Naive thymus-derived CD4-positive, alpha-beta T cell (primary cell): ENCODE measurements around the gene LMAN2L. TPM values are rescaled to one million over a fixed set of nuclear protein-coding genes. Genes with fewer than 3 reads are reported as not detected.

Experiments used
- ATAC-seq: fragments of 150-1000 bp; cut with Tn5 transposase; 2 replicates; pipeline ENCODE4 v1.10.0; 2021; ENCODE audit warnings: mild to moderate bottlenecking, moderate library complexity
- CTCF ChIA-PET: fragments of 350-600 bp; sonication (Branson Sonifier 250); formaldehyde crosslinking; loops from one replicate; lab custom pipeline; 2021; ENCODE audit warnings: antibody characterized with exemption; lab: Charles Lee
- POLR2A ChIA-PET: fragments of 350-600 bp; sonication (Branson Sonifier 250); formaldehyde crosslinking; loops from one replicate; lab custom pipeline; 2021; ENCODE audit warnings: antibody characterized with exemption, inconsistent platforms; lab: Charles Lee
- DNase-seq, 9 donors: peaks; one replicate each; pipeline versions ENCODE4 v3.0.0 to v3.0.0-alpha.2; 2020 to 2022; ENCODE audit warnings: mixed read lengths in 1 of 9
- H3K27ac ChIP-seq: one replicate; pipeline ENCODE4 v1.7.0; 2013; ENCODE audit warnings: mild to moderate bottlenecking, low read depth, low read length, moderate library complexity
- H3K27me3 ChIP-seq, 2 donors: one replicate each; pipeline ENCODE4 v1.7.0; 2013; ENCODE audit warnings: low read length in 2 of 2, mild to moderate bottlenecking in 2 of 2, moderate library complexity in 2 of 2; ENCODE audit not compliant: control insufficient read depth in 2 of 2, insufficient read depth in 2 of 2
- H3K36me3 ChIP-seq, 3 experiments: 1 replicate in 2 of 3; 2 replicates in 1 of 3; pipeline ENCODE4 v1.7.0; 2013; ENCODE audit warnings: low read length in 3 of 3, mild to moderate bottlenecking in 3 of 3, moderate library complexity in 1 of 3; ENCODE audit not compliant: insufficient read depth in 3 of 3, control insufficient read depth in 2 of 3
- H3K4me1 ChIP-seq, 2 donors: one replicate each; pipeline ENCODE4 v1.7.0; 2013; ENCODE audit warnings: low read length in 2 of 2, mild to moderate bottlenecking in 2 of 2, moderate library complexity in 1 of 2; ENCODE audit not compliant: control insufficient read depth in 2 of 2, insufficient read depth in 2 of 2
- H3K4me3 ChIP-seq: 2 replicates; pipeline ENCODE4 v1.7.0; 2013; ENCODE audit warnings: mild to moderate bottlenecking, low read length
- H3K9me3 ChIP-seq, 3 experiments: 1 replicate in 2 of 3; 2 replicates in 1 of 3; pipeline ENCODE4 v1.7.0; 2013; ENCODE audit warnings: low read length in 3 of 3; ENCODE audit not compliant: control insufficient read depth in 2 of 3
- H3K27ac Mint-ChIP-seq, 9 donors: one replicate each; pipeline ENCODE4 v1.8.0; 2020 to 2022; ENCODE audit warnings: mixed read lengths in 9 of 9, mild to moderate bottlenecking in 8 of 9, moderate library complexity in 5 of 9, inconsistent platforms in 2 of 9
- H3K27me3 Mint-ChIP-seq, 5 donors: one replicate each; pipeline ENCODE4 v1.8.0; 2021 to 2022; ENCODE audit warnings: mixed read lengths in 5 of 5, mild to moderate bottlenecking in 1 of 5
- H3K36me3 Mint-ChIP-seq, 5 donors: one replicate each; pipeline ENCODE4 v1.8.0; 2020 to 2022; ENCODE audit warnings: mixed read lengths in 5 of 5, mild to moderate bottlenecking in 3 of 5, inconsistent platforms in 1 of 5
- H3K4me1 Mint-ChIP-seq, 7 donors: one replicate each; pipeline ENCODE4 v1.8.0; 2020 to 2022; ENCODE audit warnings: mixed read lengths in 7 of 7, mild to moderate bottlenecking in 3 of 7, inconsistent platforms in 1 of 7
- H3K4me3 Mint-ChIP-seq, 10 donors: one replicate each; pipeline ENCODE4 v1.8.0; 2020 to 2022; ENCODE audit warnings: mild to moderate bottlenecking in 10 of 10, mixed read lengths in 10 of 10, moderate library complexity in 6 of 10, inconsistent platforms in 2 of 10
- H3K9me3 Mint-ChIP-seq, 11 donors: one replicate each; pipeline ENCODE4 v1.8.0; 2020 to 2022; ENCODE audit warnings: mixed read lengths in 11 of 11, mild to moderate bottlenecking in 4 of 11, inconsistent platforms in 1 of 11, moderate library complexity in 1 of 11
- intact Hi-C, 2 donors: fragments of 100-400 bp; cut with micrococcal nuclease; formaldehyde crosslinking; loops; one replicate each; pipeline ENCODE4 v1.15.1; 2023
- polyA plus RNA-seq, 2 donors: library from polyadenylated mRNA; unstranded; fragments of 300-500 nt; fragmentation: Illumina TruSeq; gene quantifications; one replicate each; pipeline ENCODE4 v1.2.3, GENCODE V29; 2021
- total RNA-seq, 6 experiments: library from RNA in 5 of 6; stranded (reverse) in 5 of 6; gene quantifications; 1 replicate in 5 of 6; 2 replicates in 1 of 6; pipeline ENCODE4 v1.2.3 and lab custom pipeline; 2021 to 2026

LMAN2L gene
- total and polyA plus RNA-seq, 7 experiments from 2014 or later, result 5.0 to 28.4 (median 10.2) TPM

DNA sequence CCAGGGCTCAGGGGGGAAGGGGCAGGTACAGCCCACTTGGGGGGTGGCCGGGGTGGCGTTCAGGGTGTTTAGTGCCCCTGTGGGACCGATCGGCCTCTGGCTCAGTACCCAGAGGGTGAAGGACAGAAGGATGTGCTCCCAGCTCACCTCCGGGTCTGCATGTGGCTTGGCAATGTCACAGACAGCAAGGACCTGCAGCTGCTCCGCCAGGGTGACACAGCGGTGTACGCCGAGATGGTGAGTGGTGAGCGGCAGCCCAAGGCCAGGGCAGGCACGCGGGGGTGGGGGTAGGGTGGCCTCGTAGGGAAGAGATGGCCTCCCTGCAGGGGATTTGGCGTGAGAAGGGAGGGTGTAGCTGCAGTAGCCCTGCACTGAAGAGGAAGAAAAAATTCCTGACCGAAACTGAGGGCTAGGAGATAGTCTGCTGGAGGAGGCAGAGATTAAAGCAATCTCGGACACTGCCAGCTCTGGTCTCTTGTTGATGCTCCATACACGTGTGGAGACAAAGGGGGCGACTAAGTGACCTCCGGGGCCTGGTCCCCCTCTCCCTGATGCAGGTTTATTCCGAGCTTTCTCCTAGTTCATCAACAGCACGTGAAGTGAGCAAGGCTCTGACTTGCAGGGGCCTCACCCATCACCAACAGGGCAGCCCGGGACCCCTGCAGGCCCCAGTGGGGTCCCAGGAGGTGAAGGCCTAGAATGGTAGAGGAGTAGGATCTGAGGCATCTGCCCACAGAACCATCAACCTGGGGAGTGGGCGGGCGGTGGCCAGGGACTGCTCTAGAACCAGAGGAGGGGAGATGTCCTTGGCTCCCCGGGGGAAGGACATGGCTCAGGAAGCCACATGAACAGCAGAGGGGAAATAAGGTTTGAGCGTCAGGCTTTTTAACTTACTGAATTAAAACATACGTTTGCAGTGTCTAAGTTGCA, 51.9 kb downstream of the LMAN2L start:
- Histone ChIP-seq H3K4me1 (no peaks in the 10 kb centered on the region), H3K4me3 (no peak overlapping the region), H3K27ac (no peak overlapping the region), H3K36me3 (no peaks in the 10 kb centered on the region), H3K27me3 (no peaks in the 10 kb centered on the region), H3K9me3 (no peaks in the 10 kb centered on the region)
- Mint-ChIP-seq H3K36me3 (no peaks in the 10 kb centered on the region), H3K4me3 (no peak overlapping the region), H3K27ac (no peak overlapping the region), H3K4me1 (peaks cover 0 to under 1% (median 0%) of the 10 kb centered on the region in 7 donors), H3K27me3 (peaks cover 0 to 5% (median 4%) of the 10 kb centered on the region in 5 donors), H3K9me3 (no peaks in the 10 kb centered on the region)
- intact Hi-C loops, result no loop called here
- ChIA-PET CTCF (no interaction called here), POLR2A (no interaction called here)
- DNase-seq (no peak), ATAC-seq (no peak)

DNA sequence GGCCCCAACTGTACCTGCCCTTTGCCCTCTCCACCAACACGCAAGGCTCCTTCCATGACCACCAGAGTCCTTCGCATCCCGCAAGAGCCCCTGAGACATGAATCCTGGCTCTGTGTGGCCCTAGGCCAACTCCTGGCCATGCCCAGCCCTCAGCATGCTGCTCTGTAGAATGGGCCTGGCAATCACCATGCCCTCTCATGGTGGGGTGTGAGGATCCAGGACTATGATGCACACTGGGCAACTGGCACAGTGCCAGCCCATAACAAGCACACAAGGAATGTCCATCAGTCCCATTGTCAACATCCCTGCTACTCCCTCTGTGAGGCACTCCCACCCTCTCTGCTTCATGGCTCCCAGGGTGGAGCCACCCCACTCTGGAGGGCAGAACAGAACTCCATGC, 52.6 kb downstream of the LMAN2L start:
- H3K27ac Mint-ChIP-seq, result peak overlapping the region in 1 of 9 donors; percentile 11
- H3K36me3 ChIP-seq, result no peaks in the 10 kb centered on the region
- POLR2A ChIA-PET, result no interaction called here
- H3K4me3 Mint-ChIP-seq, result no peak overlapping the region
- H3K27ac ChIP-seq, result no peak overlapping the region
- CTCF ChIA-PET, result no interaction called here
- peaks cover 0 to 5% (median 4%) of the 10 kb centered on the region in 5 donors for H3K27me3 Mint-ChIP-seq
- no peak overlapping the region for H3K4me3 ChIP-seq
- no peaks in the 10 kb centered on the region for H3K9me3 ChIP-seq
- no peaks in the 10 kb centered on the region for H3K4me1 ChIP-seq
- H3K36me3 Mint-ChIP-seq, result no peaks in the 10 kb centered on the region
- intact Hi-C loops, result no loop called here
- DNase-seq (no peak), ATAC-seq (no peak)
- H3K9me3 Mint-ChIP-seq, result no peaks in the 10 kb centered on the region
- H3K27me3 ChIP-seq, result no peaks in the 10 kb centered on the region
- peaks cover 0 to 2% (median 0%) of the 10 kb centered on the region in 7 donors for H3K4me1 Mint-ChIP-seq

DNA sequence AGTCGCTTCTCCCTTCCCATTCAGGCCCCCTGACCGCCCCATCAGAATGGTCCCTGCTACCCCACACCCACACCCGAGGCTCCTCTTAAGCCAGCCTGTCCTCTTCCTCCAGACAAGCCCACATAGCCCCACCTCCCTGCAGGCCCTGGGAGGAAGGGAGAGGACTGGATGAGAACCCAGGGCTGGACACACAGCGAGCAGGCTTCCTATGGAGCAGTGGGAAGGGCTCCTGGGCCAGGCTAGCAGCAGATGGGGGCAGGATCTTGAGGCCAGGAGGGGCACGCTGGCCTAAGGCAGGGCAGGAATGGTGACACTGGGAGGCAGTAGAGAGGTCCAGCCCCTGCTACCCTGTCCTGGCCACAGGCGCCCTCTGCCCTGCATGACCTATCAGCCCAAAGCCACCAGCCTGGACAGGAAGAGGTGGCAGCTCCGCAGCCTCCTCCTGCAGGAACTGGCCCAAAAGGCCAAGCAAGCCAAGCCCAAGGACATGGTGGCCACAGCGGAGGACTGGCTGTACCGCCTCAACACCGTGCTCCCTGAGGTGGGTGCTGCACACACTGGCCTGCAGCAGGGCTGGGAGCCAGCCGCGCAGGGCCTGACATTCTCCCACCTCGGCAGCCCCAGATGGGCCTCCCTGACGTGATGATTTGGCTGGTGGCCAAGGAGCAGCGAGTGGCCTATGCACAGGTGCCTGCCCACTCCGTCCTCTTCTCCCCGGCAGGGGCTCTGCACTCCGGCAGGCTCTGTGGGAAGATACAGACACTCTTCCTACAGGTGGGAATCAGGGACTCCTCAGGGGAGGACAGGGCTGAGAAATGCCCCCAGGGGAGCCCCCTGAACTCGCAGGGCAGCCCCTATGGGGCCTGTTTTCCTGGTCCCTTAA, 54.0 kb downstream of the LMAN2L start:
- Histone ChIP-seq H3K9me3 (no peaks in the 10 kb centered on the region), H3K36me3 (no peaks in the 10 kb centered on the region), H3K27me3 (no peaks in the 10 kb centered on the region), H3K4me1 (no peaks in the 10 kb centered on the region), H3K4me3 (no peak overlapping the region), H3K27ac (no peak overlapping the region)
- ChIA-PET POLR2A (no interaction called here), CTCF (no interaction called here)
- Mint-ChIP-seq H3K27me3 (peaks cover 0 to 5% (median 4%) of the 10 kb centered on the region in 5 donors), H3K27ac (no peak overlapping the region), H3K36me3 (no peaks in the 10 kb centered on the region), H3K4me3 (no peak overlapping the region), H3K4me1 (peaks cover 0 to 2% (median 0%) of the 10 kb centered on the region in 7 donors), H3K9me3 (no peaks in the 10 kb centered on the region)
- DNase-seq, result no peak
- ATAC-seq, result no peak
- intact Hi-C loops, result no loop called here

DNA sequence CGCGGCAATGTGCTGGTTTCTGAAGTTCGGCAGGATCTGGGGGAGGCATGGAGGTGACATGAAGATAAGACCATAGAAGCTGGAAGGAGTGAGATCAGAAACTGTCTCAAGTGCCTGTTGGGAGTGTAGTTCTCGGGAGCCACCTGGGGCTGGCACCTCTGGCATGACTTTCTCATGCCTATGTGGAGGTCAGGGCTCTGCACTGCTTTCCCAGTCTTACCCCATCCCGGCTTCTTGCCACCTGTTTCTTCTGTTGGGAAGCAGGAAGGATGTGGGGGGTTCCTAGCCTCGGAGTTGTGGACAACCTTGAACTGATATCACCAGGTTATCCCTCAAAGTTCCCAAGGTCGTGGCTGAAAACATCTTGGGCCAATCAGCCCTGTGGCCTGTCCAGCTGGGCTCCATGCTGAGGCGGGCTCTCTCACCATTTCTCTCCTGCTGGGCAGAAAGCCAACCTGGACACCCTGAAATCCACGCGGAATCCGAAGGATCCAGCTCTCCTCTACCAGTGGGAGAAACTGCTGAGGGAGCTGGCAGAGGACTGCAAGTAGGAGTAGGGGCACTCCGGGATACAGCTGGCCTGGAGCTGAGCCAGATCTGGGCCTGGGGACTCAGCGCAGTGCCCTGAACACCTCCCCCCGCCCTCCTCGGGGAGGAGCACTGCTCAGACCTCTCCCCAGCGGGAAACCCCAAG, 54.8 kb downstream of the LMAN2L start:
- Histone ChIP-seq H3K4me3 (no peak overlapping the region), H3K9me3 (no peaks in the 10 kb centered on the region), H3K4me1 (no peaks in the 10 kb centered on the region), H3K27me3 (no peaks in the 10 kb centered on the region), H3K36me3 (no peaks in the 10 kb centered on the region), H3K27ac (no peak overlapping the region)
- Mint-ChIP-seq H3K36me3 (no peaks in the 10 kb centered on the region), H3K9me3 (no peaks in the 10 kb centered on the region), H3K4me1 (peaks cover 0 to 2% (median 0%) of the 10 kb centered on the region in 7 donors), H3K27me3 (peaks cover 0 to 8% (median 4%) of the 10 kb centered on the region in 5 donors), H3K27ac (no peak overlapping the region), H3K4me3 (no peak overlapping the region)
- intact Hi-C loops, result no loop called here
- POLR2A ChIA-PET, result no interaction called here
- CTCF ChIA-PET, result no interaction called here
- ATAC-seq (no peak), DNase-seq (no peak)

DNA sequence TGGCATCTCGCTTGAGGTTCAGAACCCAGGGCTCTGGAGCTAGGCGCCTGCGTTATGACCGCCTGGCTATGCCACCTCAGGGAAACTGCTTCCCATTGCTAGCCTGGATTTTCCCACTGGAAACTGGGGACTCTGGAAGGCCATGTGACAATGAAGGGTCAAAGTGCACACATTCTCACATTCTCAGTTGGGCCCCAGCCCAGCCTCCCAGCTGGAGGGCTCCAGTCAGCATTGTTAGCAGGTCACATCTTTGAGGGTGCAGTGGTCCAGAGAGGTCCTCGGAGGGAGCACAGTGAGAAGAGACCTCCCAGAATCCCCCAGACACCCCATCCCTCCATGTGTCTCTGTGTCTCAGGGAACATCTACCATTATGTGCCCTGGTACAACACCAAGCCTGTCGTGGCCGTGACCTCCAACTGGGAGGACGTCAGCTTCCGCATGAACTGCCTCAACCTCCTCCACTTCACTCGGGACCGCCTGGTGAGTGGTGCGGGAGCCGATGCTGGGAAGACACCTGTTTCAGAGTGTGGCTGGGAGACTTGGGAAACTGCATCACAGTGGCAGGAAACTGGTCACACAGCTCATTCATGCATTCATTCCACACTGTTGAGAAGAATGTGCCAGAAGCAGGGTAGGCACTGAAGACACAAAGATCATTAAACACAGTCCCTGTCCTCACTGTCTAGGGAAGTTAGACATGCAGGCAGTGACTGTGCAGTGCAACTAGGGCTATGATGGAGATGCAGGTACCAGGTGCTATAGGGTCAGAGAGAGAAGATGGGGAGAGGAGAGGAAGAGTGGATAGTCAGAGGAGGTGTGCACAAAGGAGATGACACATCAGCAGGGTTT, 55.7 kb downstream of the LMAN2L start:
- DNase-seq, result no peak
- Histone ChIP-seq H3K9me3 (no peaks in the 10 kb centered on the region), H3K27me3 (peaks cover 0 to 4% of the 10 kb centered on the region in 2 donors), H3K4me1 (no peaks in the 10 kb centered on the region), H3K27ac (no peak overlapping the region), H3K36me3 (no peaks in the 10 kb centered on the region), H3K4me3 (no peak overlapping the region)
- no peak overlapping the region for H3K27ac Mint-ChIP-seq
- H3K27me3 Mint-ChIP-seq, result peaks cover 4 to 15% (median 5%) of the 10 kb centered on the region in 5 donors
- H3K4me3 Mint-ChIP-seq, result no peak overlapping the region
- CTCF ChIA-PET, result no interaction called here
- no peaks in the 10 kb centered on the region for H3K9me3 Mint-ChIP-seq
- peaks cover 0 to 4% (median 0%) of the 10 kb centered on the region in 5 donors for H3K36me3 Mint-ChIP-seq
- H3K4me1 Mint-ChIP-seq, result peaks cover 0 to 2% (median 0%) of the 10 kb centered on the region in 7 donors
- intact Hi-C loops, result no loop called here
- POLR2A ChIA-PET, result no interaction called here
- no peak for ATAC-seq

DNA sequence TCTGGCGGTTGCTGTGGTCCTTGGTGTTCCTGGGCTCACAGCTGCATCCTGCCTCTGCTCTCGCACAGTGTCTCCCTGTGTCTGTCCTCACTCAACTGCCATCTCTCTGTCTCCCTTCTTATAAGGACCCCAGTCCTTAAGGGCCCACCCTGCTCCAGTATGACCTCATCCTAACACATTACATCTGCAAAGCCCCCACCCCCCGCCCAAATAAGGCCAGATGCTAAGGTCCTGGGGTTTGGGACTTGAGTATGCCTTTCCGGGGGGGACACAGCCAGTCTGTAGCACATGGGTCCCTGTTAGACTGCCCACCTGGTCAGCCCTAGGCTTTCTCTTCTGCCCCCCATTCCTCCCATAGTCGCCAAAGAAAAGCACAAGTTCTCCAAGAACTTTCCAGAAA, 56.6 kb downstream of the LMAN2L start:
- H3K36me3 Mint-ChIP-seq, result peaks cover 0 to 4% (median 0%) of the 10 kb centered on the region in 5 donors
- Histone ChIP-seq H3K4me3 (no peak overlapping the region), H3K27ac (no peak overlapping the region), H3K4me1 (no peaks in the 10 kb centered on the region), H3K27me3 (peaks cover 0 to 4% of the 10 kb centered on the region in 2 donors), H3K9me3 (no peaks in the 10 kb centered on the region), H3K36me3 (no peaks in the 10 kb centered on the region)
- H3K4me1 Mint-ChIP-seq, result peaks cover 0 to 2% (median 0%) of the 10 kb centered on the region in 7 donors
- CTCF ChIA-PET, result no interaction called here
- no peak for DNase-seq
- POLR2A ChIA-PET, result no interaction called here
- no peak overlapping the region for H3K27ac Mint-ChIP-seq
- intact Hi-C loops, result no loop called here
- H3K9me3 Mint-ChIP-seq, result no peaks in the 10 kb centered on the region
- no peak for ATAC-seq
- peaks cover 4 to 16% (median 5%) of the 10 kb centered on the region in 5 donors for H3K27me3 Mint-ChIP-seq
- H3K4me3 Mint-ChIP-seq, result no peak overlapping the region
